IgD-negative memory B cell (primary cell): ENCODE measurements around the gene STX2. TPM values are rescaled to one million over a fixed set of nuclear protein-coding genes. Genes with fewer than 3 reads are reported as not detected.
A peak's percentile ranks its signal among the peaks of the same experiment; 100 is the strongest.
"Not testable (repeated sequence)": the region's sequence is repeated elsewhere in the genome, so short reads cannot be mapped to it uniquely, and the experiment has no call there.

ENCODE experiments used
- H3K27ac Mint-ChIP-seq, 3 donors: one replicate each; pipeline ENCODE4 v1.8.0; 2020 to 2022; ENCODE audit warnings: mild to moderate bottlenecking in 3 of 3, mixed read lengths in 3 of 3, moderate library complexity in 1 of 3
- H3K27me3 Mint-ChIP-seq: one replicate; pipeline ENCODE4 v1.8.0; 2021; ENCODE audit warnings: mixed read lengths
- H3K36me3 Mint-ChIP-seq: one replicate; pipeline ENCODE4 v1.8.0; 2020; ENCODE audit warnings: mild to moderate bottlenecking, mixed read lengths
- H3K4me1 Mint-ChIP-seq, 3 donors: one replicate each; pipeline ENCODE4 v1.8.0; 2020 to 2022; ENCODE audit warnings: mixed read lengths in 3 of 3, mild to moderate bottlenecking in 1 of 3
- H3K4me3 Mint-ChIP-seq, 4 donors: one replicate each; pipeline ENCODE4 v1.8.0; 2020 to 2022; ENCODE audit warnings: mild to moderate bottlenecking in 4 of 4, mixed read lengths in 4 of 4, moderate library complexity in 3 of 4
- H3K9me3 Mint-ChIP-seq, 3 donors: one replicate each; pipeline ENCODE4 v1.8.0; 2020 to 2021; ENCODE audit warnings: mixed read lengths in 3 of 3, mild to moderate bottlenecking in 1 of 3
- polyA plus RNA-seq: library from polyadenylated mRNA; unstranded; fragments of 300-500 nt; fragmentation: Illumina TruSeq; gene quantifications from one replicate; pipeline ENCODE4 v1.2.3, GENCODE V29; 2021

STX2 gene
- polyA plus RNA-seq, 1 donor from 2014 or later, result 6.2 TPM

DNA sequence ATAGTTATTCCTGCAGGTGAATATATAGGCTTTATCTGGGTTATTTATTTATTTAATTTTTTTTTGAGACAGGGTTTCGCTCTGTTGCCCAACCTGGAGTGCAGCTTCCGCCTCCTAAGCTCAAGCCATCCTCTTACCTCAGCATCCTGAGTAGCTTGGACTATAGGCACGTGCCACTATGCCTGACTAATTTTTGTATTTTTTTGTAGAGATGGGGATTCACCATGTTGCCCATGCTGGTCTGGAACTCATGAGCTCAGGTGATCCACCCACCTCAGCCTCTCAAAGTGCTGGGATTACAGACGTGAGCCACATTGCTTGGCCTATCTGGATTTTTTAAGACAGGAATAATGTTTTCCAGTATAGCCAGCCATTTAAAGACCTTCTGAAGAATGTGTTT is 34.8 kb upstream of the STX2 start:
- Mint-ChIP-seq H3K4me3 (peak overlapping the region; percentile 82 to 93 (median 92)), H3K36me3 (peaks cover 4% of the 10 kb centered on the region), H3K27ac (peak overlapping the region in 2 of 3 donors; percentile 63 to 81), H3K27me3 (no peaks in the 10 kb centered on the region), H3K4me1 (peaks cover 29 to 45% (median 43%) of the 10 kb centered on the region in 3 donors), H3K9me3 (no peaks in the 10 kb centered on the region)

DNA sequence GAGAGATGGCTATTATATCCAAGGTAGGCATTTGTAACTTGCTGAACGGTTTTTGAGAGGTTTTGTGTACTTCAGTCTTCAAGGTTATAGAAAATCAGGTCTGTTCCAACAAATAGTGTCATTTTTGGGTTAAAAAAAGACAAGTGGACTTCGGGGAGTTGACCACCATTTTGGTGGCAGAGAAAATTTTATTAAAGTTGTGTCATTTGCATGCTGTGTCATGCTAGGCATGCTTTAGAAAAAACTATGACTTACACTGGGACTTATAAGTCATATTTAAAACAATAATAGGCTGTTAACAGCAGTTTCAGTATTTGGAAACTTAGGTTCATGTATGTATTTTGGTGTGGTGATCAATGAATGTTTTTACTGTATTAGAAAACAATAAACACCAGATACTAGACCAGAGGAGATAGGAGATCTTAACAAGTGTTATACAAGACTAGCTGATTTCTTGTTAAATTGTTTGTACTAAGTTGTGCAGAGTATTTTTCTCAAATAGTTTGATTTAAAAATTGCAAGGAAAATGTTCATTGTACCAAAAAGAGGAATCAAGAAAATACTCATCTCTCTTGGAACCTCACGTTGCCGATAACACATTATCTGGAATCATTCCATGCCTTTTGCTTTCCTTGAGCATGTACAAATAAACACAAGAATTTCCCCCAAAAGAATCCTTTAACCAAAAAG is 34.2 kb upstream of the STX2 start:
- H3K27me3 Mint-ChIP-seq, result no peaks in the 10 kb centered on the region
- peaks cover 29 to 40% (median 38%) of the 10 kb centered on the region in 3 donors for H3K4me1 Mint-ChIP-seq
- peaks cover 4% of the 10 kb centered on the region for H3K36me3 Mint-ChIP-seq
- no peaks in the 10 kb centered on the region for H3K9me3 Mint-ChIP-seq
- H3K27ac Mint-ChIP-seq, result peak overlapping the region in 2 of 3 donors; percentile 81 to 93
- peak overlapping the region; percentile 82 to 93 (median 92) for H3K4me3 Mint-ChIP-seq

DNA sequence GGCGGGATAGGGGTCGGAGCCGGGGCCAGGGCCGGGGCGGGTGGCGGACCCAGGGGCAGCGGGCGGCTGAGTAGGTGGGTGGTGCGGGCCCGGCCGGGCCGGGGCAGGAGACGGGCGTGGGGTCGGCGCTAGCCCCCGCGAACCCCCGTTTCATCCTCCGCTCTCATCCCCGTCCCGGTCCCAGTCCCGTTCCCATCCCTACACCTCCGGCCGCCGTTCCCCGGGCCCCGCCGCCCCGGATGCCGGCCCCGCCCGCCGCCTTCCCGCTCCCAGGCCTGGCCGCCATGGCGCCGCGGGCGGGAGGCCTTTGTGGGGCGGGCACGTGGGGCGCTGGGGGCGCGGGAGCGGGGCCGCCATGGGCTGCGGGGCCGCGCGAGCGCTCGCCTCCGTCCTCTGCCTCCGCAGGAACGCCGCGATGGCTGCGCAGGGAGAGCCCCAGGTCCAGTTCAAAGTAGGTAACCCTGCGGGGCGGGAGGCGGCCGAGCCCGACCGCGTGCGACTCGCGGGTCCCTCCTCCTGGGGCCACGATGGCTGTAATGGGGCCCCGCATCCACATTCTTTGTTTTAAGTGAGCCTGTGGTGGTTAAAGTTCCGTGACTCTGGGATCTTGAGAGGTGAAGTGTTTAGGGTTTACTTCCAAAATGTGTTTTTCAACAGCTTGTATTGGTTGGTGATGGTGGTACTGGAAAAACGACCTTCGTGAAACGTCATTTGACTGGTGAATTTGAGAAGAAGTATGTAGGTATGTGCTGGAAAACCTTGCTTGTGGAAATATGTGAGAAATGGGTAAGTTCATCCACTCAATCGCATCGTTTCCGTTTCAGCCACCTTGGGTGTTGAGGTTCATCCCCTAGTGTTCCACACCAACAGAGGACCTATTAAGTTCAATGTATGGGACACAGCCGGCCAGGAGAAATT is 33.4 kb upstream of the STX2 start:
- Mint-ChIP-seq H3K36me3 (peaks cover 3% of the 10 kb centered on the region), H3K27ac (peak overlapping the region; percentile 31 to 97 (median 93)), H3K27me3 (no peaks in the 10 kb centered on the region), H3K9me3 (no peaks in the 10 kb centered on the region), H3K4me3 (peak overlapping the region; percentile 92 to 93 (median 92)), H3K4me1 (peaks cover 24 to 34% (median 34%) of the 10 kb centered on the region in 3 donors)

DNA sequence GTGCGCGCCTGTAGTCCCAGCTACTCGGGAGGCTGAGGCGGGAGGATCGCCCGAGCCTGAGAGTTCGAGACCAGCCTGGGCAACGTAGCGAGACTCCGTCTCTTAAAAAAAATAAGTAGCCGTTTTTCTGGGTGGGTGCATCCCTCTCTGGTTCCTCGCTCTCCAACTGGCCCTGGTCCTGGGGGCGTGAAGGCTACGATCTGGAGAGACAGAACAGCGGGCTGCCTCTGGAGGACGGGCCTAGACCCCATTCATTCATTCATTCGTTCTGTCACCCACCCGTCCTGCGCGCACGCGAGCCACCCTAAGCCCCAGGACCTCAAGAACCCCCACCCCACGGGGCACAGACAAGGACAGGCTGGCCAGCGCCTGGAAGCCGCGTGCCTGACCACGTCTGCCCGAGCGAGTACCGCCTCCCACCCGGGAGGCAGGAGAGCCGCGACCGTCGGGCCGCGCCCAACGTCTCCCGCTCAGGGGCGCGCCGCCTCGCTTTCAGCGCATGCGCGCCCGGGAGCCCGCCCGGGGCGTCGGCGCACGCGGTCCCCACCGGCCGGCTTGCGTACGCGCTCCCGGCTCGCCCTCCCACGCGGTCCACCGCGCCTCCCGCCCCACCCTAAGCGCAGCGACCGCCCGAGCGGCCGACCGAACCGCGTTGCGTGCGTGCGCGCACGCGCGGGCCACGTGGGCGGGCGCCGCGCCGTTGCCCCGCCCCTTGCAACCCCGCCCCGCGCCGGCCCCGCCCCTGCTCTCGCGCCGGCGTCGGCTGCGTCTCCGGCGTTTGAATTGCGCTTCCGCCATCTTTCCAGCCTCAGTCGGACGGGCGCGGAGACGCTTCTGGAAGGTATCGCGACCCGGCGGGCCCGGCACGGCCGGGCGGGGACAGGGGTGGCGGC is 32.5 kb upstream of the STX2 start, which contains the start of gene RAN:
Gene RAN, plus strand, starts transcription at position 781 of the 893 bp plus-strand sequence. CDS start 528 bp downstream, outside the sequence.
- H3K27me3 Mint-ChIP-seq, result no peaks in the 10 kb centered on the region
- H3K9me3 Mint-ChIP-seq, result no peaks in the 10 kb centered on the region
- H3K36me3 Mint-ChIP-seq, result peaks cover 2% of the 10 kb centered on the region
- peaks cover 21 to 33% (median 27%) of the 10 kb centered on the region in 3 donors for H3K4me1 Mint-ChIP-seq
- H3K4me3 Mint-ChIP-seq, result peak within 1 kb of the TSS; percentile 92 to 96 (median 93)
- H3K27ac Mint-ChIP-seq, result peak within 1 kb of the TSS; percentile 92 to 97 (median 97)

DNA sequence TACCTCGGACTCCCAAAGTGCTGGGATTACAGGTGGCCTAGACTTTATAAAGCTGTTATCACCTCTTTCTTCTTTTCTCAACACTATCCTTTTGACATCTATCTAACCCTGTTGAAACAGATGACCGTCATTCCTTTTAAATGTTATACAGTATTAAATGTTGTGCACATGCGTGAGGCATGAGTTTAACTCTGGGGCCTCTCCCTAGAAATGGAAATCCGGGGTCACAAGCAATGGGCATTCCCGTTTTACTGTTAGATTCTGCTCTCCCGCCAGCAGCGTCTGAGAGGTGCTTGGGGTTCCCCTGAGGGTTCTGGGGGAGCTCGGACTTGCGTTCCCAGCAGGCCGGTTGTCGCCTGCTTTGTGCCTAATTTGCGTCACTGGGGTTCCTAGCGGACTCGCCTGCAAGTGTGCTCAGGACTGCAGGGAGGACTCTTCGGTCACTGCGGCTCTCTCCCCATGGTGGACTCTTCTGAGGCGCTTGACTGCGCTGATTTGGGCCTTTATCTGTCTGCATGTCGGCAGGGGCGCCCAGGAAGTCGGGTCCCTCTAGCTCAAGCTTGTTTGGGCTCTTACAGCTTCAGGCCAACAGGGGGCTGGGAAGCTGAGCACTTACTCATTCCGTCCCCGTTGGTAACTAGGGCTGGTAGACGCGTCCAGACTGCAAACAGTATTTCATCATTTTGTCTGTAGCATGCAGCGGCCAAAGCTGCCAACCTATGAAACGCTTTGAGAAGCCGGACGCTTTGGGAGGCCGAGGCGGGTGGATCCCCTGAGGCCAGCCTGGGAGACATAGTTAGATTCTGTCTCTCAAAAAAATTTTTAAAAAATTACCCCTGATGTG is 31.6 kb upstream of the STX2 start:
- H3K9me3 Mint-ChIP-seq, result no peaks in the 10 kb centered on the region
- H3K27me3 Mint-ChIP-seq, result no peaks in the 10 kb centered on the region
- peak overlapping the region; percentile 92 to 97 (median 97) for H3K27ac Mint-ChIP-seq
- H3K4me3 Mint-ChIP-seq, result peak overlapping the region; percentile 86 to 96 (median 92)
- H3K36me3 Mint-ChIP-seq, result peaks cover under 1% of the 10 kb centered on the region
- peaks cover 21 to 29% (median 25%) of the 10 kb centered on the region in 3 donors for H3K4me1 Mint-ChIP-seq

DNA sequence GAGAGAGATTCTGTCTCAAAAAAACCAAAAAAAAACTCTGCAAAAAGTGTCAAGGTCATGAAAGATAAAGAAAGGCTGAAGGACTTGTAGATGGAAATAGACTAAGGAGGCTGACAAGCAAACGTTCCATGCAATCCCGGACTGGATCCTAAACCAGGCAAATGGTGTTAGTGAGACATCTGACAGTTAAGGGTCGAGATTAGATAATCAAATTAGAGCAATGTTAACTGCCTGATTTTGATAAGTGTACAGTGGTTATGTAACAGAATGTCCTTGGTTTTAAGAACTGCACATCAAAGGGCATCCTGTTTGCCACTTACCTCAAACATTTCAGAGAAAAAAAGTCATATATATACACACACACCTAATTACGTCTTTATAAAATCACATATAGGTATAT is 29.4 kb upstream of the STX2 start:
- Mint-ChIP-seq H3K36me3 (no peaks in the 10 kb centered on the region), H3K4me3 (peak overlapping the region in 1 of 4 donors; percentile 33), H3K27ac (peak overlapping the region in 1 of 3 donors; percentile 85), H3K27me3 (no peaks in the 10 kb centered on the region), H3K9me3 (no peaks in the 10 kb centered on the region), H3K4me1 (peaks cover 11 to 14% (median 13%) of the 10 kb centered on the region in 3 donors)

DNA sequence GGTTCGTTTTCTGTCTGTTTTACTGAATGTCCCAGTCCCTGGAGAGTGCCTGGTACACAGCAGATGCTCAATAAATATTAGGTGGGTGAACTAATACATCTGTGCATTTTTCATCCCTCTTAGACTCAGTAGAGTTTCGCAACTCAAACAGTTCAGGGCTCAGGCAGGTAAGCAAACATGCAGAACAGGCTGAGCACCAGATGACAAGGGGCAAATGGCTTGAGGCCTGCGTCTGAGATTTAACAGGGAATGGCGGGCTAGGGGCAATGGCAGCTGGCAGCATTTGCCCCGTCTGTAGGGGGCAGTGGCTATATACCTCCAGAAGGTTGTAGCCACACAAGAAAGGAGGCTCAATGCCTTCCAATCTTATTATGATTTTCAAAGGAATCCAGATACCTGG is 24.2 kb upstream of the STX2 start:
- no peaks in the 10 kb centered on the region for H3K36me3 Mint-ChIP-seq
- no peak overlapping the region for H3K27ac Mint-ChIP-seq
- no peaks in the 10 kb centered on the region for H3K4me1 Mint-ChIP-seq
- no peak overlapping the region for H3K4me3 Mint-ChIP-seq
- peaks cover 0 to 5% (median 0%) of the 10 kb centered on the region in 3 donors for H3K9me3 Mint-ChIP-seq
- H3K27me3 Mint-ChIP-seq, result peaks cover 4% of the 10 kb centered on the region

DNA sequence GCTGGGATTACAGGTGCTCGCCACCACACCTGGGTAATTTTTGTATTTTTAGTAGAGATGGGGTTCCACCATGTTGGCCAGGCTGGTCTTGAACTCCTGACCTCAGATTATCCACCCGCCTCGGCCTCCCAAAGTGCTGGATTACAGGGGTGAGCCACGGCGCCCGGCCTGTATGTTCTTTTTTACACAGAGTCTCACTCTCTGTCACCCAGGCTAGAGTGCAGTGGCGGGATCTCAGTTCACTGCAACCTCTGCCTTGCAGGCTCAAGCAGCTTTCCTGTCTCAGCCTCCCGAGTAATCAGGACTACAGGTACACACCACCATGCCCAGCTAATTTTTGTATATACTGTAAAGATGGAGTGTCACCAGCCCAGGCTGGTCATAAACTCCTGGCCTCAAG is 23.7 kb upstream of the STX2 start:
- not testable (repeated sequence) for H3K36me3 Mint-ChIP-seq, H3K27ac Mint-ChIP-seq, H3K9me3 Mint-ChIP-seq, H3K27me3 Mint-ChIP-seq, H3K4me3 Mint-ChIP-seq, H3K4me1 Mint-ChIP-seq

DNA sequence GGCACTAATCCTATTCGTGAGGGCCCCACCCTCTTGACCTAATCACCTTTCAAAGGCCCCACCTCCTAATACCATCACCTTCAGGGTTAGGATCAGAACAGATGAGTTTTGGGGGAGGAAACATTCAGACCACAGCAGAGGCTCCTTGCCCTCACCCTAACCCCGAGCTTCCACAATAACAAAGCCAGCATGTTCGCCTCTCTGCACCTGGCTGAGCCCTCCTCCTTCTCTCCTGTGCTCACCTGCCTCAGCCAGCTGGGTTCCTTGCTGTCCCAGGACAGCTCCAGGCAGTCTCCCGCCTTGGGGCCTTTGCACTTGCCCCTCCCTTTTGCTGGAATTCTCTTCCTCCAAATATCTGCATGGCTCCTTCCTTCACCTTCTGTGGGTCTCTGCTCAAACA is 23.1 kb upstream of the STX2 start:
- peaks cover 4% of the 10 kb centered on the region for H3K27me3 Mint-ChIP-seq
- peaks cover 1 to 9% (median 3%) of the 10 kb centered on the region in 3 donors for H3K9me3 Mint-ChIP-seq
- no peak overlapping the region for H3K4me3 Mint-ChIP-seq
- H3K36me3 Mint-ChIP-seq, result no peaks in the 10 kb centered on the region
- H3K4me1 Mint-ChIP-seq, result no peaks in the 10 kb centered on the region
- no peak overlapping the region for H3K27ac Mint-ChIP-seq

DNA sequence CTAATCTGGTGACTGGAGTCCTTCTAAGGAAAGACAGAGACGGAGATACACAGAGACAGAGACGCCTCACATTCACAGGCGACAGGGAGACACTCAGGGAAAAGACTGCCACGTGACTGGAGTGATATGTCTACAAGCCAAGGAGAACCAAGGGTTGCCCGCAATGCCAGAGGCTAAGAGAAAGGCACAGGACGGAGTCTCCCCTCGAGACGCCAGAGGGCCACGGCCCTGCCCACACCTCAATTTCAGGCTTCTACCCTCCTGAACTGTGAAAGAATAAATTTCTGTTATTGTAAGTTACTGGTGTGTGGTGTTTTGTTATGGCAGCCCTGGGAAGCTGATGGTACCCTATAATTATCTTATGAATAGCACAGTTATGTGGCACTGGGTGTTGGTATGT is 21.3 kb upstream of the STX2 start:
- no peak overlapping the region for H3K4me3 Mint-ChIP-seq
- peaks cover 1 to 14% (median 14%) of the 10 kb centered on the region in 3 donors for H3K9me3 Mint-ChIP-seq
- H3K4me1 Mint-ChIP-seq, result no peaks in the 10 kb centered on the region
- H3K27ac Mint-ChIP-seq, result no peak overlapping the region
- H3K27me3 Mint-ChIP-seq, result peaks cover 4% of the 10 kb centered on the region
- no peaks in the 10 kb centered on the region for H3K36me3 Mint-ChIP-seq

DNA sequence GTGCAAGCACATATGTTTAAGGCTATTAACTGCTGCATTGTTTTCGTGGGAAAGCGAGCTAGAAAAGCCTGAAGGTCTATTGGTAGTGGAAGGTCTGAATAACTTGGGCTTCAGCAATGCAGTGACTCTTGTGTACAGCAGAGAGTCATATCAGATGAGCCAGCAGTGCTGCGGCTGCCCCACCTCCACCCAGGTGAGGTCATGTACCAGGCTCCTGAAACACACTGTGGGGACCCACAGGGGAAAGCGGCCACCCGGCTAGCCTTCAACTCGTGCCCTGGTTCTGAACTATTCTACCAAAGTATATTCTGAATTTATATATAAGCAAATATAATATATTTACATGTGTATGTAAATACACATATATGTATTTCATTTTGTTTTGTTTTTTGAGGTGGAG is 20.1 kb upstream of the STX2 start:
- no peak overlapping the region for H3K4me3 Mint-ChIP-seq
- no peaks in the 10 kb centered on the region for H3K4me1 Mint-ChIP-seq
- H3K36me3 Mint-ChIP-seq, result no peaks in the 10 kb centered on the region
- H3K27ac Mint-ChIP-seq, result no peak overlapping the region
- H3K27me3 Mint-ChIP-seq, result peaks cover 7% of the 10 kb centered on the region
- H3K9me3 Mint-ChIP-seq, result peaks cover 1 to 14% (median 14%) of the 10 kb centered on the region in 3 donors

DNA sequence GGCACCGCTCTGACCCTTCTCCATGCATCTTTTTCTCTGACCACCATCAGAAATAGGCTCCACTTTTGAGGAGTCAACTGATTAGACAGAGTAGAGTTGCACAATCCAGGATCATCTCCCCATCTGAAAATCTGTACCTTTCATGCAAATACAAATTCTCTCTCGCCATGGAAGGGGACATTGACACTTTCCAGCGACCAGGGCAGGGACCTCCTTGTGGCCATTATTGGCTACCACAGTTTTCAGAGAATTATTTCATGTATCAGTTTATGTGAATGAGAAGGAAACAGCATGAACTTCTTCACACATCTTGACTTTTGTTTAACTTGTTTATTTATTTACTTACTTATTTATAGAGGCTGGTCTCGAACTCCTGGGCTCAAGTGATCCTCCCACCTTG is 19.0 kb upstream of the STX2 start:
- H3K27ac Mint-ChIP-seq, result no peak overlapping the region
- no peaks in the 10 kb centered on the region for H3K36me3 Mint-ChIP-seq
- peaks cover 7% of the 10 kb centered on the region for H3K27me3 Mint-ChIP-seq
- no peak overlapping the region for H3K4me3 Mint-ChIP-seq
- peaks cover 1 to 14% (median 14%) of the 10 kb centered on the region in 3 donors for H3K9me3 Mint-ChIP-seq
- H3K4me1 Mint-ChIP-seq, result no peaks in the 10 kb centered on the region

DNA sequence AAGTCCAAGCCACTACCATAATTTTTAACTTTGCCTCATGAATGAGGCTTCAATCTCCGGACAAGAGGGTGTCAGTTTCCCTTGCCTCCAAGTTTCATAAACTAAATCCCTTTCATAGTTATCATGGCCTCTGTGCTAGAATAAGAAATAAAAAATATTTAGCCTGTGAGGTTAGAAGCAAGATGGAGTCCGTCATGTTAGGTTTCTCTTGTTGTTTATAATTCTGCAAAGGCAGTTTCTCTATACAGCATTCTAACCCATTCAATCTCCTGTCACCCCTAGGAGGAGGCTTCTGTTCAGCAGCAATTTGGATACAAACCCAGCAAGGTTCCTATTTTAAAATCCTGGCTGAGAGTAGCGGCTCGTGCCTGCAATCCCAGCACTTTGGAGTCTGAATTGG is 17.0 kb upstream of the STX2 start:
- Mint-ChIP-seq H3K4me1 (no peaks in the 10 kb centered on the region), H3K4me3 (no peak overlapping the region), H3K36me3 (no peaks in the 10 kb centered on the region), H3K27ac (no peak overlapping the region), H3K9me3 (peaks cover 1 to 14% (median 9%) of the 10 kb centered on the region in 3 donors), H3K27me3 (peaks cover 6% of the 10 kb centered on the region)
